OCI-LY7 (cell line): Measurements from ENCODE around the gene GRID1. TPM values are rescaled to one million over a fixed set of nuclear protein-coding genes. Genes with fewer than 3 reads are reported as not detected.

Experiments used
- BruUV-seq: library from RNA; stranded (reverse); fragments of 400-500 nt; replicated peaks from 2 replicates; lab custom pipeline; 2021; lab: Mats Ljungman, UMichigan
- CTCF ChIA-PET: fragments of 300-600 bp; sonication (Branson Sonifier 250); formaldehyde crosslinking; loops from one replicate; lab custom pipeline; 2022; ENCODE audit warnings: antibody characterized with exemption; ENCODE audit not compliant: unreplicated experiment; lab: Charles Lee
- POLR2A ChIA-PET: fragments of 300-600 bp; sonication (Branson Sonifier 250); formaldehyde crosslinking; loops from one replicate; lab custom pipeline; 2022; ENCODE audit warnings: antibody characterized with exemption; lab: Charles Lee
- DNase-seq: peaks from one replicate; pipeline ENCODE4 v3.0.0-alpha.2; 2015; ENCODE audit warnings: low spot score
- H2AFZ ChIP-seq: fragments of 200-600 bp; sonication (generic), shearing (Covaris generic); 2 replicates; pipeline ENCODE4 v1.6.1; 2014; ENCODE audit warnings: mild to moderate bottlenecking, antibody characterized with exemption, low read length, moderate library complexity
- H3K27ac ChIP-seq: fragments of 200-600 bp; sonication (generic); 2 replicates; pipeline ENCODE4 v1.5.1; 2014; ENCODE audit warnings: mixed run types, low read depth, mild to moderate bottlenecking, moderate library complexity, low read length, inconsistent platforms; ENCODE audit not compliant: poor library complexity, severe bottlenecking
- H3K36me3 ChIP-seq: fragments of 200-600 bp; sonication (generic); 2 replicates; pipeline ENCODE4 v1.6.1; 2014; ENCODE audit warnings: mild to moderate bottlenecking, antibody characterized with exemption, low read length, moderate library complexity, mixed read lengths; ENCODE audit not compliant: insufficient read depth
- H3K4me1 ChIP-seq: fragments of 200-600 bp; sonication (generic); 2 replicates; pipeline ENCODE4 v1.5.1; 2014; ENCODE audit warnings: mild to moderate bottlenecking, low read length; ENCODE audit not compliant: insufficient read depth, poor library complexity, severe bottlenecking
- H3K4me2 ChIP-seq: fragments of 200-600 bp; sonication (generic); 2 replicates; pipeline ENCODE4 v1.6.1; 2014; ENCODE audit warnings: mild to moderate bottlenecking, low read length
- H3K4me3 ChIP-seq: fragments of 200-600 bp; sonication (generic); 2 replicates; pipeline ENCODE4 v1.5.1; 2014; ENCODE audit warnings: mild to moderate bottlenecking, low read depth, low read length; ENCODE audit not compliant: poor library complexity, severe bottlenecking
- H3K79me2 ChIP-seq: fragments of 200-600 bp; sonication (generic); 2 replicates; pipeline ENCODE4 v1.6.1; 2016; ENCODE audit warnings: low read depth, mild to moderate bottlenecking, low read length, moderate library complexity, mixed read lengths; ENCODE audit not compliant: insufficient read depth
- H3K9me2 ChIP-seq: fragments of 200-600 bp; sonication (generic); 2 replicates; pipeline ENCODE4 v1.6.1; 2016; ENCODE audit warnings: mild to moderate bottlenecking, low read length, mixed read lengths; ENCODE audit not compliant: insufficient read depth
- H3K9me3 ChIP-seq: fragments of 200-600 bp; sonication (generic); 2 replicates; pipeline ENCODE4 v1.6.1; 2014; ENCODE audit warnings: mild to moderate bottlenecking, mixed run types, low read length, mixed read lengths
- H4K20me1 ChIP-seq: fragments of 200-600 bp; sonication (generic); 2 replicates; pipeline ENCODE4 v1.6.1; 2014; ENCODE audit warnings: mild to moderate bottlenecking, antibody characterized with exemption, low read length, moderate library complexity, mixed read lengths; ENCODE audit not compliant: insufficient read depth
- CTCF ChIP-seq: fragments of 200-600 bp; sonication (generic); conservative IDR thresholded peaks from 2 replicates; pipeline ENCODE4 v1.5.1; 2014; ENCODE audit warnings: mild to moderate bottlenecking, antibody characterized with exemption, low read length, moderate library complexity, mixed read lengths
- EZH2phosphoT487 ChIP-seq: fragments of 200-600 bp; sonication (generic); IDR thresholded peaks from 2 replicates; pipeline ENCODE4 v1.6.1; 2018; ENCODE audit warnings: low read depth, borderline replicate concordance, mild to moderate bottlenecking, mixed run types, antibody characterized with exemption, low read length, moderate library complexity, mixed read lengths
- intact Hi-C: fragments of 100-400 bp; cut with micrococcal nuclease; formaldehyde crosslinking; loops from one replicate; pipeline ENCODE4 v1.10.0; 2022; ENCODE audit not compliant: unreplicated experiment
- total RNA-seq, 2 experiments: library from RNA; depleted of rRNA in 1 of 2; stranded (reverse); fragments of >200 nt in 1 of 2; shearing (Covaris generic) in 1 of 2; gene quantifications; 2 replicates each; pipeline ENCODE4 v1.2.3, GENCODE V29; 2014 to 2022

GRID1 gene
- total RNA-seq, 2 experiments from 2014 or later, result 1.6 to 3.7 TPM

- no peak for DNase-seq
- POLR2A ChIA-PET, result no interaction called here
- Histone ChIP-seq H3K4me1 (no peaks in the 10 kb centered on the region), H3K27ac (no peak overlapping the region), H3K4me2 (no peak overlapping the region), H4K20me1 (no peaks in the 10 kb centered on the region), H3K9me2 (no peaks in the 10 kb centered on the region), H3K4me3 (no peak overlapping the region), H2AFZ (no peak overlapping the region), H3K9me3 (no peaks in the 10 kb centered on the region), H3K36me3 (no peaks in the 10 kb centered on the region), H3K79me2 (no peaks in the 10 kb centered on the region)
- intact Hi-C loops, result no loop called here
- CTCF ChIA-PET, result no interaction called here
- TF ChIP-seq CTCF (no peak), EZH2phosphoT487 (no peak)
- BruUV-seq, result no TSS peak
Measured at GRCh38 chr10:85874208-85874607, 492.4 kb downstream of the GRID1 start.

- Histone ChIP-seq H3K4me1 (no peaks in the 10 kb centered on the region), H4K20me1 (no peaks in the 10 kb centered on the region), H3K9me3 (no peaks in the 10 kb centered on the region), H3K4me2 (no peak overlapping the region), H3K79me2 (no peaks in the 10 kb centered on the region), H3K4me3 (no peak overlapping the region), H3K9me2 (no peaks in the 10 kb centered on the region), H3K36me3 (no peaks in the 10 kb centered on the region), H3K27ac (no peak overlapping the region), H2AFZ (no peak overlapping the region)
- TF ChIP-seq EZH2phosphoT487, result no peak
- TF ChIP-seq CTCF, result no peak
- intact Hi-C loops, result no loop called here
- no peak for DNase-seq
- POLR2A ChIA-PET, result interaction anchor here (1.2 kb wide), 1 partner anchor 263 kb away, joined by 3 read pairs; no protein-coding TSS in a partner anchor
- CTCF ChIA-PET, result no interaction called here
- no TSS peak for BruUV-seq
Measured at GRCh38 chr10:85873063-85873462, 493.5 kb downstream of the GRID1 start.

- no TSS peak for BruUV-seq
- intact Hi-C loops, result no loop called here
- H3K9me3 ChIP-seq, result no peaks in the 10 kb centered on the region
- TF ChIP-seq EZH2phosphoT487 (no peak), CTCF (no peak)
- H3K27ac ChIP-seq, result no peak overlapping the region
- H2AFZ ChIP-seq, result no peak overlapping the region
- H3K4me2 ChIP-seq, result no peak overlapping the region
- H4K20me1 ChIP-seq, result no peaks in the 10 kb centered on the region
- POLR2A ChIA-PET, result no interaction called here
- no peaks in the 10 kb centered on the region for H3K9me2 ChIP-seq
- H3K4me1 ChIP-seq, result no peaks in the 10 kb centered on the region
- H3K4me3 ChIP-seq, result no peak overlapping the region
- DNase-seq, result no peak
- no peaks in the 10 kb centered on the region for H3K36me3 ChIP-seq
- CTCF ChIA-PET, result no interaction called here
- H3K79me2 ChIP-seq, result no peaks in the 10 kb centered on the region
Measured at GRCh38 chr10:85868627-85869499, 497.7 kb downstream of the GRID1 start.
